ENCODE measurements around the gene AMPD2. TPM values are rescaled to one million over a fixed set of nuclear protein-coding genes. Genes with fewer than 3 reads are reported as not detected.

Gene AMPD2
- total RNA-seq, 1 donor from 2014 or later: 38.5 TPM

DNA sequence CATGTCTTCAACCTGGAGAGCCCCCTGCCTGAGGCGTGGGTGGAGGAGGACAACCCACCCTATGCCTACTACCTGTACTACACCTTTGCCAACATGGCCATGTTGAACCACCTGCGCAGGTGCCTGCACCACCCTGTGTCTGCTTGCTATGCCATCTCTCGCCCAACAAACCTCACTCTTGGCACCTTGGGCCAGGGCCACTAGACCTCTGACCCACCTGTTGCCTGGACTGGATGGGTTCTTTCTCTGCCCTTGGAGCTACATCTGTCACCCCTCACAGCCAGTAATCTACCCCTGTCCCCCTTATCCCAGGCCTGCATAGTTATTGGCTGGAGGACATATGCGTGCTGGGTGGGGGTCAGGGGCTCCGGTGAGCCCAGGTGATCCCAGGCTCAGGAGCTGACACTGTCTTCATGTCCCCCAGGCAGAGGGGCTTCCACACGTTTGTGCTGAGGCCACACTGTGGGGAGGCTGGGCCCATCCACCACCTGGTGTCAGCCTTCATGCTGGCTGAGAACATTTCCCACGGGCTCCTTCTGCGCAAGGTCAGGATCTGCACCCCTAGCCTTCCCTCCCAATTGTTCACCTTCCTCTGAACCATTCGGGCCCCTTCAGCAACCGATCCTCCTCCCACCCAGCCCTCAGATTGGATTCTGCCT lies 9.9 kb downstream of the AMPD2 start:
- H3K27ac ChIP-seq: no peak overlapping the region
- peak in 1 of 2 donors; percentile 72 for DNase-seq (ENCODE audit: extremely low spot score in 2 of 2)
- no peaks in the 10 kb centered on the region for H3K27me3 ChIP-seq
- no peak overlapping the region for H3K4me3 ChIP-seq
- TF ChIP-seq, protein P1, sequence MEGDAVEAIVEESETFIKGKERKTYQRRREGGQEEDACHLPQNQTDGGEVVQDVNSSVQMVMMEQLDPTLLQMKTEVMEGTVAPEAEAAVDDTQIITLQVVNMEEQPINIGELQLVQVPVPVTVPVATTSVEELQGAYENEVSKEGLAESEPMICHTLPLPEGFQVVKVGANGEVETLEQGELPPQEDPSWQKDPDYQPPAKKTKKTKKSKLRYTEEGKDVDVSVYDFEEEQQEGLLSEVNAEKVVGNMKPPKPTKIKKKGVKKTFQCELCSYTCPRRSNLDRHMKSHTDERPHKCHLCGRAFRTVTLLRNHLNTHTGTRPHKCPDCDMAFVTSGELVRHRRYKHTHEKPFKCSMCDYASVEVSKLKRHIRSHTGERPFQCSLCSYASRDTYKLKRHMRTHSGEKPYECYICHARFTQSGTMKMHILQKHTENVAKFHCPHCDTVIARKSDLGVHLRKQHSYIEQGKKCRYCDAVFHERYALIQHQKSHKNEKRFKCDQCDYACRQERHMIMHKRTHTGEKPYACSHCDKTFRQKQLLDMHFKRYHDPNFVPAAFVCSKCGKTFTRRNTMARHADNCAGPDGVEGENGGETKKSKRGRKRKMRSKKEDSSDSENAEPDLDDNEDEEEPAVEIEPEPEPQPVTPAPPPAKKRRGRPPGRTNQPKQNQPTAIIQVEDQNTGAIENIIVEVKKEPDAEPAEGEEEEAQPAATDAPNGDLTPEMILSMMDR (IDR thresholded peaks at IDR 0.05): no peak
- TF ChIP-seq POLR2A (IDR thresholded peaks at IDR 0.05): no peak
- no peak for TF ChIP-seq POLR2AphosphoS5 (IDR thresholded peaks at IDR 0.05; ENCODE audit: insufficient read depth in 1 of 2, low read depth in 1 of 2)
- peaks cover 0 to 51% of the 10 kb centered on the region in 2 donors for H3K36me3 ChIP-seq
- intact Hi-C loops (cut with DNase I): loop anchor here (10.0 kb wide), 2 partner anchors 85 to 355 kb away; partner anchors contain the start of genes AHCYL1 and GNAI3
- no peaks in the 10 kb centered on the region for H3K9me3 ChIP-seq
- peaks cover 41% of the 10 kb centered on the region for H3K4me1 ChIP-seq

DNA sequence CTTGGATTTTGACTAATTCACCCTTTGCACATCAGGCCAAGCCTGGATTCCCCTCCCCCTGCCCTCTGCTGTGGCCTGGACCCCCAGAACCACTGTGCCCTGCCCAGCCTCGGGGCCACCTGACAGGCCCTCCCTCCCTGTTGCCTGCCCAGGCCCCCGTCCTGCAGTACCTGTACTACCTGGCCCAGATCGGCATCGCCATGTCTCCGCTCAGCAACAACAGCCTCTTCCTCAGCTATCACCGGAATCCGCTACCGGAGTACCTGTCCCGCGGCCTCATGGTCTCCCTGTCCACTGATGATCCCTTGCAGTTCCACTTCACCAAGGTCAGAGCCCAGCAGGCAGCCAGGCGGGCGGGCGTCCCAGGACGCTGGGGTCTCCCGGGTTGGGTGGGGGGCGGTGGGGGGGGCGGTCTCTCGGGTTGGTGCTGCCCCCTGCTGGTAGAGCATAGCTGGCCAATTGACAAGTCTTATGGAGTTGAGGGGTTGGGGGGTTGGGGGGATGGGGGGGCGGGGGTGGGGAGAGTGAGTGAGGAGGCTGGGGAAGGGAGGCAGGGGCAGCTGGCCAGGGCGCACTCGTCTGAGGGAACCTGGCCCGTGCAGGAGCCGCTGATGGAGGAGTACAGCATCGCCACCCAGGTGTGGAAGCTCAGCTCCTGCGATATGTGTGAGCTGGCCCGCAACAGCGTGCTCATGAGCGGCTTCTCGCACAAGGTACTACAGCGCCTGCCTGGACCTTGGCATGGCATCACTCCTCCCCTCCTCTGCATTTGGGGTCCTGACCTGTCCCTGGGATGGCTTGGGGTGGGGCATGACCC lies 10.7 kb downstream of the AMPD2 start:
- peak overlapping the region; percentile 80 for H3K27ac ChIP-seq
- no peak for TF ChIP-seq POLR2AphosphoS5 (IDR thresholded peaks at IDR 0.05; ENCODE audit: insufficient read depth in 1 of 2, low read depth in 1 of 2)
- TF ChIP-seq, protein P1 (IDR thresholded peaks at IDR 0.05): peak in 1 of 3 experiments; percentile 26
- no peaks in the 10 kb centered on the region for H3K27me3 ChIP-seq
- intact Hi-C loops (cut with DNase I): loop anchor here (10.0 kb wide), 1 partner anchor 355 kb away; the partner anchor contains the start of gene AHCYL1
- H3K9me3 ChIP-seq: no peaks in the 10 kb centered on the region
- no peak overlapping the region for H3K4me3 ChIP-seq
- H3K4me1 ChIP-seq: peaks cover 35% of the 10 kb centered on the region
- peak; percentile 67 to 85 for DNase-seq (ENCODE audit: extremely low spot score in 2 of 2)
- peaks cover 0 to 51% of the 10 kb centered on the region in 2 donors for H3K36me3 ChIP-seq

DNA sequence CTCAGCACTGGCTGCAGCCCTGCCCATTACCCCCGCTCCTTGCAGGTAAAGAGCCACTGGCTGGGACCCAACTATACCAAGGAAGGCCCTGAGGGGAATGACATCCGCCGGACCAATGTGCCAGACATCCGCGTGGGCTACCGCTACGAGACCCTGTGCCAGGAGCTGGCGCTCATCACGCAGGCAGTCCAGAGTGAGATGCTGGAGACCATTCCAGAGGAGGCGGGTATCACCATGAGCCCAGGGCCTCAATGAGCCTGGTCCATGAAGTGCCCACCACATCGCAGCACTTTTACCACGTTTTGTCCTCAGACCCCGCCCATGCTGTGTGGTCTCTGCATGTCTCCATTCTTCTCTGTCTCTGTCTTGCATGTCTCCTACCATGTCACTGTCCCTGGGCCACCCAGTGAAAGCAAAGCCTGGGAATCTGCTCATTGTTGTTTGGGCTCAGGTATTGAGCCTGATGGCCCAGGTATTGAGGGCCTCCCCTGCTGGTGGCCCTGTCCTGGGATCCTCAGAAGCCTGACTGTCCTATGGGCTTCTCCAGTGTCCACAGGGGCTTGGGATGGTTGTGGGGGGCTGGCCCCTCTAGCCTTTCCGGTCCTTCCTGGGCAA lies 11.4 kb downstream of the AMPD2 start:
- peaks cover 0 to 50% of the 10 kb centered on the region in 2 donors for H3K36me3 ChIP-seq
- peak overlapping the region; percentile 80 for H3K27ac ChIP-seq
- intact Hi-C loops (cut with DNase I): loop anchor here (10.0 kb wide), 1 partner anchor 354 kb away; the partner anchor contains the start of gene AHCYL1
- TF ChIP-seq POLR2AphosphoS5 (IDR thresholded peaks at IDR 0.05; ENCODE audit: insufficient read depth in 1 of 2, low read depth in 1 of 2) (no peak), POLR2A (IDR thresholded peaks at IDR 0.05) (no peak)
- TF ChIP-seq, protein P1 (IDR thresholded peaks at IDR 0.05): no peak
- H3K4me3 ChIP-seq: no peak overlapping the region
- H3K9me3 ChIP-seq: no peaks in the 10 kb centered on the region
- DNase-seq (ENCODE audit: extremely low spot score in 2 of 2): peak; percentile 74 to 94
- peaks cover 35% of the 10 kb centered on the region for H3K4me1 ChIP-seq
- H3K27me3 ChIP-seq: no peaks in the 10 kb centered on the region

DNA sequence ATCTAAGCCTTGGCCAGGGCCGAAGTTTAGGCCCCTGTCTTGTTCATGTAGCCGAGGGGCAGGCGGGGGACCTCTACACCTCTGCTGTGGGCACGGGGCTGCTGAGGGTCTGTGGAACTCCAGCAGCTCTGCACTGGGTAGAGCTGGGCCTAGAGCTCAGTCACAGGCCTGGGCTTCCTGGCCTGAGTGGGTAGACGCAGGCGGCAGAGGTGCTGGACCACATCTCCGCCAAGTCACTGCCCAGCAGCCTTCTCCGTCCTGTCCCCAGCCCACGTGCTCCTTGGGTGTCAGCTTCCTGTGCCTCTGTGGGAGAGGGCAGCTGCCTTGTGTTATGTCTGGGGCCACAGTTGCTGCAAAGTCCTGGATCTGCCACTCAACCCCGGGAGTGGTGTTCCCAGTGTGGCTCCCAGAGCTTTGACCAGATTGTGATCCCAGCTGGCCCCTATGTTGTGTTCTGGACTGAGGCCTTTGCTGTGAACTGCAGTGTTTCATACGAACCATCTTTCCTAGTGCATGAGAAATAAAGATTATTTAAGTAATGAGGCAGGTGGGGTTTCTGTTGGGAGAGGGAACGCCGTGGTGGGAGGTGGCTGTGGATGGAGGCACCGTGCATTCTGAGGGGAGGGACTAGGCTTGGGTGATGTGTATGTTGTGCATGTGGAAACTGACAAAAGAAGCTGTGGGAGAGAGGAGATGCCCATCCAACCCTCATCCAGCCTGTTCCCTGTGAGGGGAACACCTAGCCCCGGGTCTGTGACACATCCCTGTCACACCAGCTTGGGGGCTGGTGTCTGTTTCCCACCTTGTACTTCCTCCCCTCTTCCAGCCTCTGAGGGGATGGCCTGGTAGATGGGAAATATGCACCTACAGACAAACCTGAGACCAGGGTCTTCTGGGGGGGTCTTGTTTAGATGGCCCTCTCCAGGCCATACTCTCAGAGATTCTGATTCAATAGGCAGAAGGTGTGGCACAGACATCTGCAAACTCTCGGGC lies 12.2 kb downstream of the AMPD2 start:
- intact Hi-C loops (cut with DNase I): loop anchor here (10.0 kb wide), 1 partner anchor 353 kb away; the partner anchor contains the start of gene AHCYL1
- TF ChIP-seq POLR2AphosphoS5 (IDR thresholded peaks at IDR 0.05; ENCODE audit: insufficient read depth in 1 of 2, low read depth in 1 of 2): no peak
- TF ChIP-seq POLR2A (IDR thresholded peaks at IDR 0.05): no peak
- TF ChIP-seq, protein P1 (IDR thresholded peaks at IDR 0.05): no peak
- Histone ChIP-seq H3K27me3 (no peaks in the 10 kb centered on the region), H3K4me3 (no peak overlapping the region), H3K9me3 (no peaks in the 10 kb centered on the region), H3K4me1 (peaks cover 39% of the 10 kb centered on the region), H3K27ac (peak overlapping the region; percentile 80), H3K36me3 (peaks cover 0 to 42% of the 10 kb centered on the region in 2 donors)
- DNase-seq (ENCODE audit: extremely low spot score in 2 of 2): peak; percentile 81 to 90

Data from vagina (tissue), 2 donors.